SIG-M5 (cell line): ENCODE results near the gene PPIF.
"Not testable (repeated sequence)": the region's sequence is repeated elsewhere in the genome, so short reads cannot be mapped to it uniquely, and the experiment has no call there.

Experiments used
- DNase-seq: peaks from one replicate; lab custom pipeline; 2025; lab: John Stamatoyannopoulos, UW

Gene PPIF

GRCh38 chr10:79331709-79332108 is 15.6 kb upstream of the PPIF start:
- peak; percentile 66 for DNase-seq

- not testable (repeated sequence) for DNase-seq
These were observed 14.5 kb upstream of the PPIF start for GRCh38 chr10:79332610-79333315.

GRCh38 chr10:79333513-79333912 is 13.8 kb upstream of the PPIF start:
- DNase-seq: no peak

- no peak for DNase-seq
These were observed 12.7 kb upstream of the PPIF start for GRCh38 chr10:79334573-79334972.

- DNase-seq: no peak
These were observed 12.2 kb upstream of the PPIF start for GRCh38 chr10:79335094-79335469.

GRCh38 chr10:79335470-79336235 is 11.6 kb upstream of the PPIF start:
- DNase-seq: no peak

- no peak for DNase-seq
These were observed 11.0 kb upstream of the PPIF start for GRCh38 chr10:79336276-79336675.

GRCh38 chr10:79336739-79337138 is 10.5 kb upstream of the PPIF start:
- no peak for DNase-seq

GRCh38 chr10:79337783-79338469 is 9.3 kb upstream of the PPIF start:
- not testable (repeated sequence) for DNase-seq

GRCh38 chr10:79339266-79339665 is 8.0 kb upstream of the PPIF start:
- DNase-seq: no peak

- DNase-seq: no peak
These were observed 6.5 kb upstream of the PPIF start for GRCh38 chr10:79340646-79341244.

GRCh38 chr10:79342295-79342761 is 4.9 kb upstream of the PPIF start:
- no peak for DNase-seq

- DNase-seq: no peak
These were observed 4.3 kb upstream of the PPIF start for GRCh38 chr10:79342811-79343561.

GRCh38 chr10:79344502-79345195 is 2.6 kb upstream of the PPIF start:
- no peak for DNase-seq

GRCh38 chr10:79345241-79346011 is 1.8 kb upstream of the PPIF start:
- DNase-seq: no peak

- no peak for DNase-seq
These were observed 1.3 kb upstream of the PPIF start for GRCh38 chr10:79346012-79346340.

GRCh38 chr10:79346388-79347225 is 662 bp upstream of the PPIF start:
- DNase-seq: no peak

GRCh38 chr10:79347894-79348639 is 798 bp downstream of the PPIF start:
- no peak for DNase-seq

GRCh38 chr10:79348640-79348988 is 1.3 kb downstream of the PPIF start:
- no peak for DNase-seq
